ENCODE results near the gene BIRC6. TPM values are rescaled to one million over a fixed set of nuclear protein-coding genes. Genes with fewer than 3 reads are reported as not detected.

BIRC6 gene, protein sequence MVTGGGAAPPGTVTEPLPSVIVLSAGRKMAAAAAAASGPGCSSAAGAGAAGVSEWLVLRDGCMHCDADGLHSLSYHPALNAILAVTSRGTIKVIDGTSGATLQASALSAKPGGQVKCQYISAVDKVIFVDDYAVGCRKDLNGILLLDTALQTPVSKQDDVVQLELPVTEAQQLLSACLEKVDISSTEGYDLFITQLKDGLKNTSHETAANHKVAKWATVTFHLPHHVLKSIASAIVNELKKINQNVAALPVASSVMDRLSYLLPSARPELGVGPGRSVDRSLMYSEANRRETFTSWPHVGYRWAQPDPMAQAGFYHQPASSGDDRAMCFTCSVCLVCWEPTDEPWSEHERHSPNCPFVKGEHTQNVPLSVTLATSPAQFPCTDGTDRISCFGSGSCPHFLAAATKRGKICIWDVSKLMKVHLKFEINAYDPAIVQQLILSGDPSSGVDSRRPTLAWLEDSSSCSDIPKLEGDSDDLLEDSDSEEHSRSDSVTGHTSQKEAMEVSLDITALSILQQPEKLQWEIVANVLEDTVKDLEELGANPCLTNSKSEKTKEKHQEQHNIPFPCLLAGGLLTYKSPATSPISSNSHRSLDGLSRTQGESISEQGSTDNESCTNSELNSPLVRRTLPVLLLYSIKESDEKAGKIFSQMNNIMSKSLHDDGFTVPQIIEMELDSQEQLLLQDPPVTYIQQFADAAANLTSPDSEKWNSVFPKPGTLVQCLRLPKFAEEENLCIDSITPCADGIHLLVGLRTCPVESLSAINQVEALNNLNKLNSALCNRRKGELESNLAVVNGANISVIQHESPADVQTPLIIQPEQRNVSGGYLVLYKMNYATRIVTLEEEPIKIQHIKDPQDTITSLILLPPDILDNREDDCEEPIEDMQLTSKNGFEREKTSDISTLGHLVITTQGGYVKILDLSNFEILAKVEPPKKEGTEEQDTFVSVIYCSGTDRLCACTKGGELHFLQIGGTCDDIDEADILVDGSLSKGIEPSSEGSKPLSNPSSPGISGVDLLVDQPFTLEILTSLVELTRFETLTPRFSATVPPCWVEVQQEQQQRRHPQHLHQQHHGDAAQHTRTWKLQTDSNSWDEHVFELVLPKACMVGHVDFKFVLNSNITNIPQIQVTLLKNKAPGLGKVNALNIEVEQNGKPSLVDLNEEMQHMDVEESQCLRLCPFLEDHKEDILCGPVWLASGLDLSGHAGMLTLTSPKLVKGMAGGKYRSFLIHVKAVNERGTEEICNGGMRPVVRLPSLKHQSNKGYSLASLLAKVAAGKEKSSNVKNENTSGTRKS (N-terminal part only)
- total RNA-seq = 118 and 152 TPM in 2 replicates

DNA sequence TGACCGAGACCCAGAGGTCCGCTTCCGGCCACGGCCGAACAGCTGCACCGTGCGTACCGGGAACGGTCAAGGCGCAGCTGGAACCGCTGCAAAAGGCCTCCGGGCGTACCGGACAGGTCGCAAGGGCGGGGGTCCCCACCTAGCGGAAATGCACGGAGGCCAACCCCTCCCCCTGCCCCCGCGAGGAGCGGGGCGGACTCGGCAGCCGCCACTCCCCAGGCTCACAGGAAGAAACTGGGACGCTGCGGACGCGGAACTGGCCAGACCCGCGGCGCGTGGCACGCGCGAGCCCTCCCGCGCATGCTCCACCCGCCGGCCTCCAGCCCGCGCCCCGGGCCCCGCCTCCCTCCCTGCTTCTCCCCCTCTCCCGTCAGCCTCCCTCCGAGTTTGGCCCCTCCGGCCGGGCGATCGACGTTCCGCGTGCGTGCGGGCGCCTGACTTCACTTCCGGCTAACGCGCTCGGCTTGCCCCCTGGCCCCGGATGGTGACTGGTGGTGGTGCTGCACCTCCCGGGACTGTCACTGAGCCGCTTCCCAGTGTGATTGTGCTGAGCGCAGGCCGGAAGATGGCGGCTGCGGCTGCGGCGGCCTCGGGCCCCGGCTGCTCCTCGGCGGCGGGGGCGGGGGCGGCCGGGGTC, at the start of gene BIRC6:
BIRC6 (plus strand) TSS at position 343 of the 637 bp plus-strand sequence; CDS start at position 482, 139 bp downstream.

DNA sequence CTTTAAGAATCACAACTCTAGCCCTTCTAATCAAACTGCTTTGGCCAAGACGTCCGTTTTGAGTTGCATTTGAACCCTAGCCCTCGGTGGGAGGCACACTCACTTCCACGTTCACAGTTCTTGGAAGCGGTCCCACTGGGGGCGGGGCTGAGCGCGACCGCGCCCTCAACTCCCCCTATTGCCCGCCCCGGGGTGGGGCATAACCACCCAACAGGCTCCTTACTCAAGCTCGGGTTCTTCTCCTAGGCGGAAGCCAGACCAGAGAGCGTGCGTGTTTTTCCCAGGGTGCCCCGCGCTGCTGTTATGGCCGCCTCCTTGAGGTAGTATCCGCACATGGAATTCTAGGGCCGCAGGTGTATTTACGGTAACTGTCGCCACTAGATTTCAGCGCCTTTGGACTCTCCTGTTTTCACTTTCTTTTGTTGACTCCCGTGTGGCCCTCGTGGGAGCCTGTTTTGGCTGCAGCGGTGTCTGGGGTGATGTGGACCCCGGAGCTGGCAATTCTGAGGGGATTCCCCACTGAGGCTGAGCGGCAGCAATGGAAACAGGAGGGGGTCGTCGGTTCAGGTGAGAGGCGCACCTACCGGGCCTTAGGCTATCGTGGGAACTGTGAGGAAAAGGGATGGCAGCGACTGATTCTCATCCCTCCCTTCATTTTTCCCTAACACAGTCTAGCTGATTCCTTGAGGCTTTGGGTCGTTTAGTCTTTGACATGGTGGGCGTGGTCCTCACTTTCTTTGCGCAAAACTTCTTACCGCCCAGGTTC, 271.2 kb downstream of the BIRC6 start, which contains the start of gene TTC27:
TTC27 (plus strand) TSS at position 237 of the 766 bp plus-strand sequence; CDS start at position 480, 243 bp downstream.

Small RNA genes lying within 50 kb of the gene (small RNA-seq; reads per million reads assigned to genes)
- gene MIR4765 (not detected), gene MIR558 (not detected)

Other genes with a start within 250 kb of the BIRC6 start
- 19.1 and 25.2 TPM in 2 replicates for gene SLC30A6, start 191.2 kb upstream of the BIRC6 start, total RNA-seq
- not detected in 2 replicates for gene NLRC4, start 92.1 kb upstream of the BIRC6 start, total RNA-seq
- 10.3 and 11.5 TPM in 2 replicates for gene YIPF4, start 79.1 kb upstream of the BIRC6 start, total RNA-seq

Data from subcutaneous preadipocyte (primary cell).